GM19397 (cell line): Measurements from ENCODE around the gene CENATAC.
"Not testable (repeated sequence)": the region's sequence is repeated elsewhere in the genome, so short reads cannot be mapped to it uniquely, and the experiment has no call there.

ENCODE experiments used
- ATAC-seq: cut with Tn5 transposase; IDR thresholded peaks from one replicate; pipeline ENCODE4 v1.9.1; 2021; ENCODE audit warnings: mild to moderate bottlenecking, moderate library complexity; ENCODE audit not compliant: unreplicated experiment

The CENATAC gene

GRCh38 chr11:118991486-118992038 lies 6.4 kb upstream of the CENATAC start:
- not testable (repeated sequence) for ATAC-seq

- ATAC-seq: peak; percentile 6
Observed at GRCh38 chr11:118996926-118997626, 862 bp upstream of the CENATAC start.

DNA sequence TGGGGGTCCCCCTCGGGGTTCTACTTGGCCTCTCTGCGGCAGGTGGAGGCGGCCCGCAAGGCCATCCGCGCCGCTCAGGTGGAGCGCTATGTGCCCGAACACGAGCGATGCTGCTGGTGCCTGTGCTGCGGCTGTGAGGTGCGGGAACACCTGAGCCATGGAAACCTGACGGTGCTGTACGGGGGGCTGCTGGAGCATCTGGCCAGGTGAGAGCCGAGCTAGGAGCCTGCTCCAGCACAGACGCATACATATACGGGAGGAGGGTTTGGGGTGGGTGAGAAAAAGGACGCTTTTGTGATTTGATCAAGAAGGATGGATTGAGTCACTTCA lies 415 bp downstream of the CENATAC start:
- ATAC-seq: no peak

- ATAC-seq: no peak
Observed at GRCh38 chr11:118998822-118999221, 884 bp downstream of the CENATAC start.

DNA sequence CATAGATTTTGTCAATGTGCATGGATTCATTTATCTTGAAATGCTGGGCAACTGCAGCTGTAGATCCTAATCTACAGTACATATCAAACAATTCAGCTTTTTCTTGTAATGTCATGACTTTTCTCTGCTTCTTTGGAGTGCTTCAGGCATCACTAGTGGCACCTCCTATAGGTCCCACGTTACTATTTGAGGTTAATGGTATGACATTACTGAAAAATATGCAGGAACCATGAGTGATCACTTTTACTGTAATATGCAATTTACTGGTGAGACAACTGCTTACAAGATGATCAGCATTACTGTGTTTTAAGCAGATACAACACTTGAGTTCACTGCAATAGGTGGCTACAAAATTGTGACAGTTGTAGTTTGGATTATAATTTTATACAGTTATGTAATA lies 3.0 kb downstream of the CENATAC start:
- no peak for ATAC-seq

GRCh38 chr11:119006656-119007055 lies 8.7 kb downstream of the CENATAC start:
- ATAC-seq: no peak

DNA sequence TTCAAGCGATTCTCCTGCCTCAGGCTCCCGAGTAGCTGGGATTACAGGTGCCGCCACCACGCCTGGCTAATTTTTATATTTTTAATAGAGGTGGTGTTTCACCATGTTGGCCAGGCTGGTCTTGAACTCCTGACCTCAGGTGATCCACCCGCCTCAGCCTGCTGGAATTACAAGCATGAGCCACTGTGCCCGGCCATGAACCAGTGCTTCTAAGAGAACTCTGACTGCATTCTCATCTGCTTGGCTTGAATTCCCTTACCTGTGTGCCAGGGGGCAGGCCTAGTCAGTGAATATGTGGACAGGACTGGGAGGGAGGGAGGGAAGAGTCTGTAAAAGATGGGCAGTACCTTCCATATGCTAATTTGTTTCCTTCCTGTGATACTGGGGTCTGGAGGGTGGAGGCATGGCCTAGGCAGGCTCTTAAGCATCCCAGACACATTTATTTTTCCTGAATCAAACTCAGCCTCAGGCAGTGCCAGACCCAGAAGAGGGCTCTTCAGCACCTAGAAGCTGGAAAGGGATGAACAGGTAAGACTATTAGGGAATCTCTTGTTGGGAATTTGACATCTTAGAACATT lies 13.6 kb downstream of the CENATAC start:
- ATAC-seq: no peak

DNA sequence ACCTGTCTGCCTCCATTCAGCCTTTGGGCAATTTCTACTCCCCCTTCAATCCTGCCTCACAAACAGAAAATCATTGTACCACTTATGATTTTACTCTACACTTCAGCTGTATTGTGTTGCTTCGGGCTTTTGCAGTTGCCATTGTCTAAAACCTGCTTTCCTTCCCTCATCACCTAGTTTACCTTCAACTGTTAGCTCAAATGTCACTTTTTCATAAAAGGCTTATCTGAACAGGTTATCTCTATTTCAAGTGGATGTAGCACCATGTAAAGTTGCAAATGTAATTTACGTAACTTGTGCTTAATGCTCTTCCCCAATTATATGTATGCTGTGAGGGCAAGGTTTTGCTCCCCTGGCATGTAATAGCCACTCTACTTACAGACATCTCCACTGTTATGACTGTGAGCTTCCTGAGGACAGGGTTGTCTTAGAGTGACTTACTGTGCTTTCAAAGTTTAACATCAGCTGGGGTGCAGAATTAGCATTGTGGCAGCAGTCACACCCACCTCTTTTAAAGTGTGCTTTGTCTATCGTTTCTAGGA lies 14.8 kb downstream of the CENATAC start:
- ATAC-seq: no peak

DNA sequence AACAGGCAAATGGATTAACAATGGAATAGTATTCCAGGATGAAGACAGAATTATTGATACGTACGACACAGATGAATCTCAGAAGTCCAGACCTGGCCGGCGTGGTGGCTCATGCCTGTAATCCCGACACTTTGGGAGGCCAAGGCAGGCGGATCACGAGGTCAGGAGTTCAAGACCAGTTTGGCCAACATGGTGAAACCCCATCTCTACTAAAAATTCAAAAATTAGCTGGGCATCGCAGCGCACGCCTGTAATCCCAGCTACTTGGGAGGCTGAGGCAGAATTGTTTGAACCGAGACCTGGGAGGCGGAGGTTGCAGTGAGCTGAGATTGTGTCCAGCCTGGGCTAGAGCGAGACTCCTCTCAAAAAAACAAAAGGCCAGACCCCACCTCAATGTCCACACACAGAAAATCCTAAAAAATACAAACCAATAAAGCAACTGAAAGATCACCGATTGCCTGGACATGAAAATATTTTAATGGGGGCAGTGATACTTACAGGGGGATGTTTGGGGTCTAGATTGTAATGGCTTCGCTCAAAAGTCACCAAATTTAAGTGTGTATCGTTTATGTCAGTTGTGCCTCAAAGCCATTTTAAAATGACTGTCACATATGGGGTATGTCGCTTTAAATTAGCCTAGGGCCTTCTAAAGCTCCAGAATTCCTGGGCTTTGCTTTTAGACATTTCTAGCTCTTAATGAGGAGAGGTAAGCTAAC lies 16.4 kb downstream of the CENATAC start:
- no peak for ATAC-seq

GRCh38 chr11:119015054-119015611 lies 17.2 kb downstream of the CENATAC start:
- ATAC-seq: no peak

GRCh38 chr11:119016216-119017009 lies 18.5 kb downstream of the CENATAC start:
- ATAC-seq: no peak

DNA sequence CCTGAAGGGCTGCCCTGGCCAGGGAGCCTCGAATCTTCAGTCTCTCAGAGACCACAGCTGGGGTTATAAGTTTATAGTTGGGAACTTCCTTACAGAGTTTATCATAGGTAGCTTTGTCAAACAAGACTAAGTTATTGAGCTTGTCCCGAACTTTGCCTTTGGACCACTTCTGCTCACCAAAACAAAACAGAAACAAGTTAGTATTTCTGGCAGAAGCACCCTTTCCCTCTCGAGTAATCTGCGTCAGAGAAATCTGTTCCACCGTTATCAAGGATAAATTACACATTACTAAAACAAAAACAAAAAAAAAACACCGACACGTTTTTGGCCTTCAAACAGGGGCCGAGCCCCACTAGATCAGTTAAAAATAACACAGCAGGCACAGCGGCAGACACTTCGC lies 19.4 kb downstream of the CENATAC start:
- ATAC-seq: not testable (repeated sequence)

GRCh38 chr11:119018074-119018938 lies 20.4 kb downstream of the CENATAC start, which contains the start of the genes RPS25 and TRAPPC4:
Gene RPS25, minus strand, starts transcription at chr11:119018343. Its CDS starts 59 bp downstream, at chr11:119018284.
Gene TRAPPC4, plus strand, starts transcription at chr11:119018766. Its CDS starts 30 bp downstream, at chr11:119018796.
- ATAC-seq: peak; percentile 85

GRCh38 chr11:119019996-119020395 lies 22.1 kb downstream of the CENATAC start:
- ATAC-seq: no peak

GRCh38 chr11:119021631-119022030 lies 23.7 kb downstream of the CENATAC start:
- no peak for ATAC-seq

- no peak for ATAC-seq
Observed at GRCh38 chr11:119023741-119024140, 25.8 kb downstream of the CENATAC start.

DNA sequence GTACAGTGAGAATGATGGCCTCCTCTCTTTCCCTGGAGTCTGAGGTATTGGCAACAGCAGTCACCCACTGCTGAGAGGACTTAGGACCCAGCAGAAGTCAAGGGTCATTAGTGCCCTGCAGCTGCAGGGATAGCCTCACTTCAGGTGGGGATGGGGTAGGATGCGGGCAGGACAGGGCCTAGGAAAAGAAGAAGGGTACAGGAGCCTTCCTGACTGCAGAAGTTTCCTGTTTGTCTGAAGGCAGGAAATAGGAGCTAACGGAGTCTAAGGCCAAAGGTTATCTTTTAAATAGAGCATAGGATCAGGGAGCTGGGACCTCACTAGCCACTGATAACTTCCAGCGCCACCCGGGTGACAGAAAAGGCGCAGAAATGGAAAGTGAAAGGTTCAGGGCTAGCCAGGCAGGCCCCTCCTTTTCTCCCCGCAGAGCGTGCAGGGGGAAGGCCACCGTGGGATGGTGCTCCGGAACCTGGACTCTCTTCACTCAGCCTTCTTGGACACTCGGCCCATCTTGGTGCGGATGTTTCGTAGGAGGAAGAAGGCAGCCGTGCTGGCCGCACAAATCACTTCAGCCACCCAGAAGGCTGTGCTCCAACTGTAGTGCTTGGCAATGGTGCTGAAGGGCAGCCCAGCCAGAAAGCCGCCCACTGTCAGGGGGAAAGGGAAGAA lies 26.6 kb downstream of the CENATAC start:
- no peak for ATAC-seq

- ATAC-seq: no peak
Observed at GRCh38 chr11:119025099-119025473, 27.1 kb downstream of the CENATAC start.

DNA sequence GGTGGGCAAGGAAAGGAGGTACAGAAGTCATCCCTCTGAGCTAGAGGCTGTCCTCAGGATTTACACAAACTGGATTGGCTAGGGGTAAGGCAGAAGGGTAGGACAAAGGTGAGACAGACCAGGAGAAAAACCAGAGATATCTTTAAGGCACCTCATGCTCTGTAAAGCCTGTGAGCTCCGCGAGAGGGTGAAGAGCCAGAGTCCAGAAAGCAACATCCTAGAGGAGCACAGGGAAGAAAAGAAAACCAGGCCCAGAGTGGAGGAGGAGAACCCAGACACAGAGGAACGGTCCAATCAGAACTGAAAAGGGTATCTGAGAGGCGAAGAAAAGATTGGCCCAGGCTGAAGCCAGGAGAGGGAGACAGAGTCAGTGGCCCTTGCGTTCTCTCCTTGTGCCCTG lies 27.6 kb downstream of the CENATAC start:
- ATAC-seq: no peak
